HG02642 (cell line): Measurements from ENCODE around the gene ACSL3.

Experiments
- ATAC-seq: cut with Tn5 transposase; IDR thresholded peaks from one replicate; pipeline ENCODE4 v1.9.1; 2021; ENCODE audit warnings: mild to moderate bottlenecking; ENCODE audit not compliant: unreplicated experiment, poor library complexity

Gene ACSL3

DNA sequence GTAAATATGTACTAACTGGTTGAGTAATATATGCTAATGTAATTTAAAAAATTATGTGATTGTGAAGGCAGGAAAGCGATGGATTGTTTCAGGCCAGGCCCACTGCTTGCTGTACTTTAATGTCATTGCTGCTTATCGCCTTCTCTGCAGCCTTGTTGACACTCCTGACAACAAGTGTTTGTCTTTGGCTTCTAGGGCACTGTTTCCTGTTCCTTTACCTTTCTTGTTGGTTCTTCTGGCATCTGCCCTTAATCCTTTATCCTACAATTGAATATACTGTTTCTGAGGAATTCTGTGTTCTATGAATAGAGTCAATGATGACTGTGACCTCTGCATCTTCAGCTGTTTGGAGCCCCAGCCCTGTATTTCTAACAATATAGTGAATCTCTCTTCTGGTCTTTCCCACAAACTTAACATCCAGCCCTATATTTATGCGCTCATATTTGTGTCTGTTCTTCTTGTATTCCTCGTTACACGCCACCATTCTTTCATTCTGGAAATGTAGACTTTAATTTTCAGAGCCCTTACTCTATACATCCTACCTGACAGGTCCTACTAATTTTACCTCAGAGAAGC, 17.6 kb downstream of the ACSL3 start:
- ATAC-seq: no peak

DNA sequence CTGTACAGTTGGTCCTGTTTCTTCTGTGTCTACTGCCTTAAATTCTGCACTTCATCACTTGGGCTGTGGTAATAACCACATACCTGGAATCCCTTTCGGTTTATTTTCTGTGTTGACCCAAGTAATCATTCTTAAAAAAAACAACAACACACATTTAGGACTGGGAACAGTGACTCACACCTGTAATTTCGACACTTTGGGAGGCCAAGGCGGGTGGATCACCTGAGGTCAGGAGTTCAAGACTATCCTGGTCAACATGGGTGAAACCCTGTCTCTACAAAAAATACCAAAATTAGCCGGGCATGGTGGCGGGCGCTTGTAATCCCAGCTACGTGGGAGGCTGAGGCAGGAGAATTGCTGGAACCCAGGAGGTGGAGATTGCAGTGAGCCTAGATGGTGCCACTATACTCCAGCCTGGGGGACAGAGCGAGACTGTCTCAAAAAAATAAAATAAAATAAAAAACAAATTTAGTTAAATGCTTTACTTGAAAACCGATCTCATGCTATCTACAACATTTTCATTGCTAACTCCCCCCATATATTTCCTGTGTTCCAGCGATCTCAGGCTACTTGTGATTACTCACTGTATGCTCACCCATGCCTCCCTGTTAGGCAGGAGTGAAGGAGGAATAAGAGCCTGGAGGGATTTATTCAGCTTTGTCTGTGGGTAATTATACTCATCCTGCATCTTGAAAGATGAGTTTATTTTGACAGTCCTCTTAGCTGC, 18.2 kb downstream of the ACSL3 start:
- no peak for ATAC-seq

- no peak for ATAC-seq
These were observed 18.7 kb downstream of the ACSL3 start for GRCh38 chr2:222879604-222879933.

DNA sequence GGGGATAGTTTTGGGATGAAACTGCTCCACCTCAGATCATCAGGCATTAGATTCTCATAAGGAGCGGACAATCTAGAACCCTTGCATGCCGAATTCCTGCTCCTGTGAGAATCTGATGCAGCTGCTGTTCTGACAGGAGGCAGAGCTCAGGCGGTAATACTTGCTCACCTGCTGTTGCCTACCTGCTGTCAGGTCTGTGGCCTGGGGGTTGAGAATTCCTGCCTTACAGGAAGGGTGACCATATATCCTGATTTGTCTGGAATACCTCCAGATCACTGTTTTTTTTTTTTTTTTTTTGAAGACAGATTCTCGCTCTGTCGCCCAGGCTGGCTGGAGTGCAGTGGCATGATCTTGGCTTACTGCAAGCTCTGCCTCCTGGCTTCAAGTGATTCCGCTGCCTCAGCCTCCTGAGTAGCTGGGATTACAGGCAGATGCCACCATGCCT, 21.7 kb downstream of the ACSL3 start:
- ATAC-seq: no peak

GRCh38 chr2:222883420-222883819, 22.6 kb downstream of the ACSL3 start:
- no peak for ATAC-seq

DNA sequence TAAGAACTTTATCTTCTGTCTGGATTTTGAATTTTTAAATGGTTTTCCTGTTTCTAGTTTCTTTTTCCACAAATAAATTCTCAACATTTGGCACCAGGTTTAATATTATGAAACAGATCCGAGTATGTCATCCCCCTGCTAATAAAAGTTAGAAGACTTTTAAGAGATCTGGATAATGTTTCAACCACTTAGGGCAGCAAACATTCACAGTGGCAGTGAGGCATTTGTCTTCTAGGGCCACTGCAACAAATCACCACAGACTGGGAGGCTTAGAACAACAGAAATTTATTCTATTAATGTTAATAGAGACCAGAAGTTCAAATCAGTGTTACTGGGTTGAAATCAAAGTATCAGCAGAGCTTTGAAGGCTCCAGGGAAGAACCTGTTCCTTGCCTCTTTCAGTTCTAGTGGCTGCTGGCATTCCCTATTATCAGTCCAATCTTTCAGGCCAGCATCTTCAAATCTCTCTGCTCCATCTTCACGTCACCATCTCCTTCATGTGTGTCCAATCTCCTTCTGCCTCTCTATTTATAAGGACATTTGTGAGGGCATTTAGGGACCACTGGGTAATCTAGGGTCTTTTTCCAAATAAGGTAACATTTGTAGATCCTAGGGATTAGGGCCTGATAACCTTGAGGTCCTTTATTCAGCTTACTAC, 23.4 kb downstream of the ACSL3 start:
- ATAC-seq: no peak

DNA sequence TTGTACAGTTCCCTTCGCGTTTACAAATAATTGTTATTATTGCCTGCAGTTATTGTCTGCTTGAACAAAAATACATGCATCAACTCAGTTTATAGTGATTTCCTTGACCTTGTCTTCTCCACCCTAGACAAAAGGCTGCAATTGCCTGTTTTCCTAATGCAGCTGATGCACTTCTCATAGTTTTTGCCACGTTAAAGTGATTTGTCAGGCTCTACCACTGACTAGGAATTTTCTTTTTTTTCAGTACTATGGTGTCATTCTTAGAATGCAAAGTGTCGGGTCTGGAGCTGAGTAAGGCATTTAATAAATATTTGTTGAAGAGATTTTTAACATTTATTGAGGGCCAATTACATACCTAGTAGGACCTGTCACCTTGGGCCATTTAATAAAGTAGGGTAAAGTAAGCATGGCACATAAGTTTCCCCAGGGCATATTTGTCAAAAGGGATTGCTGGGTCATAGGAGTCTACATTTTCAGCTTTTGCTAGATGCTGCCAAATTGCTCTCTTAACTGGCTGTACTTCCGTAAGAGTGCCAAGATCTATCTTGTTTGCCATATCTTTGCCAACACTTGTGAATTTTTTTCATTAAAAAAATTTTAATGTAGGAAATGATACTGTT, 24.1 kb downstream of the ACSL3 start:
- no peak for ATAC-seq

DNA sequence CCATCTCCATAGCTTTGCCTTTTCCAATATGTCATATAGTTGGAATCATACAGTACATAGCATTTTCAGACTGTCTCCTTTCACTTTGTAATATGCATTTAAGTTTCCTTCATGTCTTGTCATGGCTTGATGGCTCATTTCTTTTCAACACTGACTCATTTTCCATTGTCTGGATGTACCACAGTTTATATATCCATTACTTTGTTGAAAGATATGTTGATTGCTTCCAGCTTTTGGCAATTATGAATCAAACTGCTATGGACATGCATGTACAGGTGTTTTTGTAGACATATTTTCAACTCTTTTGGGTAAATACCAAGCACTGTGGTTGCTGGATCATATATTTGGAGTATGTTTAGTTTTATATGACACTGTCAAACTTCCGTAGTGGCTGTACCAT, 26.3 kb downstream of the ACSL3 start:
- no peak for ATAC-seq

DNA sequence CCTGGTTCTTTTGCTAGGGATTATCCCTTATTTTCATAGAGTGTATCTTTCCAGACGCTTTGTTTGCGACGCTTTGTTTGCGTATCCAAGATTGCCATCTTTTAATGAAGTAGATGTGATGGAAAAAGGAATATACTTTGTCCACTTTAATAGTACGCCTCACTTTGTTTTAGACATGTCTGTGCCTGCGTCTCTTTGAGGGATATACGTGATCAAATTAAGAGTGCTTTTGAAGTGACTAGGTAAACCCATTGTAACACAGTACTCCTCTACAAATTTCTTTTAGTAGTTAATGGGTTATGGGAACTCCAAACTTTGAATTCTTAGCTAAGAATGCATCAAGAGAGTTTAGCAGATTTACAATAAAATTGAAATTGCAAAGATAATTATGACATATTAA, 27.9 kb downstream of the ACSL3 start:
- ATAC-seq: no peak

DNA sequence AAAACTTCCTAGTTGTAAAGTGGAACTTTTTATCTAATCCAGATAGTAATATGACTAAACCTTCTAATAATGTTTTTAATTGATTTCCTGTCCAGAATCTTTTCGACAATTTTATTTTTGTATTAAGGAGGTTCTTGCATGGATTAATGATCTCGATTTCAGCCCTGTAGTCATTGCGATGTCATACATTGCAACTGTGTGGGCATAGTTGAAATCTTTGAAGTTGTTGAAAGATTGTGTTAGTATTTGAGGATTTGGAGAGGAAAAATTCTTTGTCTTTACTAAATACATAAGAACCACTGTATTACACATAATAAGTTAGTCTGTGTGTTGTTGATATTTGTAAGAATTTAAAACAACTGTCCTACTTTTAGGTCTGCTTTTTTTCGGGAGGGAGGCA, 31.1 kb downstream of the ACSL3 start:
- ATAC-seq: no peak

DNA sequence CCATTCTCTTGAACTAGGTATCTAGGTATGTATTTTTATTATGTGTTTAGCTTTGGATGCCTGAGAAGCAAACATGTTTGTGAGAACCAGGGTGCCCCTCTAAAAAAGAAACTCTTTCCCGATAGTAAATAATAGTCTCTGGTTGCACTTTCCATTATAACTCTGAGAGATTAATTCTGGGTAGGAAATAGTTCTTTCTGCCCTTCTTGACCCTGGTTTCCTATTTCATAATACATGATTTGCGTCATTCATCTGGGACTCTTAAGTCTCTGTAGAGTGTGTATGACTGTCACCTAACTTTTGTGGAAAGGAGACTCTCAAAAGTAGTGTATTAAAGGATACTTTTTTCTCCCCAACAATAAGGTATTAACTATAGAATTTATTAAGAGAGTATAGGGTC, 31.5 kb downstream of the ACSL3 start:
- no peak for ATAC-seq

GRCh38 chr2:222892761-222893160, 31.9 kb downstream of the ACSL3 start:
- no peak for ATAC-seq

DNA sequence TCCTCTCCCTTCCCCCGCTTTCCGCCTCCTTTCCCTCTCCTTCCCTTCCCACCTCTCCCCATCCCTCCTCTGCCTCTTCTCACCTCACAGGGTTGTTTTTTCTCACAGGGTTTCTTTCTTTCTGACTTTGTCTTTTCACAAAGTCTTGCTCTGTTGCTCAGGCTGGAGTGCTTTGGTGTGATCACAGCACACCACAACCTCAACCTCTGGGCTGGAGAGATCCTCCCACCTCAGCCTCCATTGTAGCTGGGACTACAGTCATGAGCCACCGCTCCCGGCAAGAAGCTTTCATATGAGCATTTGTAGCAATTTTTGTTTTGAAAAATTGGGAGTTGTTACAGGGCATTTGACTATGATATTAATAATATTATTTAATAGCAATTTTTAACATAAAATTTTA, 32.9 kb downstream of the ACSL3 start:
- no peak for ATAC-seq

- no peak for ATAC-seq
These were observed 34.3 kb downstream of the ACSL3 start for GRCh38 chr2:222895144-222895543.

- ATAC-seq: no peak
These were observed 37.1 kb downstream of the ACSL3 start for GRCh38 chr2:222897898-222898297.

- ATAC-seq: no peak
These were observed 38.8 kb downstream of the ACSL3 start for GRCh38 chr2:222899413-222900181.

- ATAC-seq: no peak
These were observed 39.5 kb downstream of the ACSL3 start for GRCh38 chr2:222900354-222900753.

GRCh38 chr2:222902660-222903059, 41.8 kb downstream of the ACSL3 start:
- no peak for ATAC-seq

DNA sequence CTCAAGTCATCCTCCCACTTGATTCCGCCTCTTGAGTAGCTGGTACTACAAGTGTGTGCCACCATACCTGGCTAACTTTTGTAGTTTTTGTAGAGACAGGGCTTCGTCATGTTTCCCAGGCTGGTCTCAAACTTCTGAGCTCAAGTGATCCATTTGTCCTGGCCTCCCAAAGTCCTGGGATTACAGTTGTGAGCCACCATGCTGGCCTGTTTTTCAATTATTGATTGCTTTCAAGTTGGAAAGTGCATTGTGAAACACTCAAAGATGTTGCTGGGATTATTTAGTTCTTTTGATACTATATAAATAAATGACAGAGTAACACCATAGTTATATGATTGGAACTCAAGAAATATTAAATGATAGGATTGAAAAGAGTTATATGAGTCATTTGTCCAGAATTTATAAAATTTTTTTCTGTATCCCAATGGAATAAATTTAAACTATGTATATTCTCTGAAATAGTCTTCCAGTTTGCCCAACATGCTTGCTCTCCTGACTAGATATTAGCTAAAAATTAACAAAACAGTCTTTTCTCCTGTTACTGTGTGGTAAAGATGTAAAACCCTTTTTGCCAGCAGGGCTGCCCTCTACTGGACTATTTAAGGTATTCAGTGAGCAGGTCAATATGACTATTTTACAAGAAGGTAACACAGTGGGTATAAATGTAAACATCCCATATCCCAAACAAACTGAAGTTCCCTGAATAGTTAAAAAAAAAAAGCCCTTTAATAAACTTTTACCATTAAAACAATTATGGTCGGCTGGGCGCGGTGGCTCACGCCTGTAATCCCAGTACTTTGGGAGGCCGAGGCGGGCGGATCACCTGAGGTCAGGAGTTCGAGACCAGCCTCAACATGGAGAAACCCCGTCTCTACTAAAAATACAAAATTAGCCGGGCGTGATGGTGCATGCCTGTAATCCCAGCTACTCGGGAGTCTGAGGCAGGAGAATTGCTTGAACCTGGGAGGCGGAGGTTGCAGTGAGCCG, 42.7 kb downstream of the ACSL3 start:
- peak; percentile 82 for ATAC-seq
